Measurements from ENCODE around the gene PDE6H. TPM values are rescaled to one million over a fixed set of nuclear protein-coding genes. Genes with fewer than 3 reads are reported as not detected.

PDE6H gene
- total and polyA plus RNA-seq, 10 of the 15 experiments (the other 5 are each of a cell fraction or from before 2014, with no cell fraction given), result 0.16 TPM; not detected in 9

DNA sequence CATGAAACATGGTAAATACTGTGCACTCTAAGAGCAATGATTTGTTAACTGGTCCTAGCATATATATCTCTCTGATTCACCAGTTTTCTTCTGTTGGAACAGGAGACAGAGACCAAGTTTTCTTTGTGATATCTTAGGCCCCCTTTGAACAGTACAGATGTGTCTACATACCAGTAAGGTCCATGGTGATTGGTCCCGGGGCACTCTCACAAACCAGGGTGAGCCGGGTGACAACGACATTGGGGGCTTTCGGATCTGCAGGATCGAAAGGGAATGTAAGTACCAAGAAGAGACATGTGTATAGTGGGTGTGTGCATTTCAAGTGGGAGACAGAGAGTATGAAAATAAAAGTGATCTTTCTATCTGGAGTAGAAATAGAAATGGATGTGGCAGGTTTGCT is 23.2 kb upstream of the PDE6H start:
- peak overlapping the region; percentile 2; the same call in 1 of the 2 replicates for H3K4me3 ChIP-seq
- in situ Hi-C loops (cut with MboI), result loop anchor here (10.0 to 25.0 kb wide), 3 partner anchors 175 to 562 kb away; a partner anchor contains a TSS
- no peak for FAIRE-seq
- TF ChIP-seq, protein P1, sequence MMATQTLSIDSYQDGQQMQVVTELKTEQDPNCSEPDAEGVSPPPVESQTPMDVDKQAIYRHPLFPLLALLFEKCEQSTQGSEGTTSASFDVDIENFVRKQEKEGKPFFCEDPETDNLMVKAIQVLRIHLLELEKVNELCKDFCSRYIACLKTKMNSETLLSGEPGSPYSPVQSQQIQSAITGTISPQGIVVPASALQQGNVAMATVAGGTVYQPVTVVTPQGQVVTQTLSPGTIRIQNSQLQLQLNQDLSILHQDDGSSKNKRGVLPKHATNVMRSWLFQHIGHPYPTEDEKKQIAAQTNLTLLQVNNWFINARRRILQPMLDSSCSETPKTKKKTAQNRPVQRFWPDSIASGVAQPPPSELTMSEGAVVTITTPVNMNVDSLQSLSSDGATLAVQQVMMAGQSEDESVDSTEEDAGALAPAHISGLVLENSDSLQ (IDR thresholded peaks at IDR 0.05), result no peak
- TF ChIP-seq, protein P2, sequence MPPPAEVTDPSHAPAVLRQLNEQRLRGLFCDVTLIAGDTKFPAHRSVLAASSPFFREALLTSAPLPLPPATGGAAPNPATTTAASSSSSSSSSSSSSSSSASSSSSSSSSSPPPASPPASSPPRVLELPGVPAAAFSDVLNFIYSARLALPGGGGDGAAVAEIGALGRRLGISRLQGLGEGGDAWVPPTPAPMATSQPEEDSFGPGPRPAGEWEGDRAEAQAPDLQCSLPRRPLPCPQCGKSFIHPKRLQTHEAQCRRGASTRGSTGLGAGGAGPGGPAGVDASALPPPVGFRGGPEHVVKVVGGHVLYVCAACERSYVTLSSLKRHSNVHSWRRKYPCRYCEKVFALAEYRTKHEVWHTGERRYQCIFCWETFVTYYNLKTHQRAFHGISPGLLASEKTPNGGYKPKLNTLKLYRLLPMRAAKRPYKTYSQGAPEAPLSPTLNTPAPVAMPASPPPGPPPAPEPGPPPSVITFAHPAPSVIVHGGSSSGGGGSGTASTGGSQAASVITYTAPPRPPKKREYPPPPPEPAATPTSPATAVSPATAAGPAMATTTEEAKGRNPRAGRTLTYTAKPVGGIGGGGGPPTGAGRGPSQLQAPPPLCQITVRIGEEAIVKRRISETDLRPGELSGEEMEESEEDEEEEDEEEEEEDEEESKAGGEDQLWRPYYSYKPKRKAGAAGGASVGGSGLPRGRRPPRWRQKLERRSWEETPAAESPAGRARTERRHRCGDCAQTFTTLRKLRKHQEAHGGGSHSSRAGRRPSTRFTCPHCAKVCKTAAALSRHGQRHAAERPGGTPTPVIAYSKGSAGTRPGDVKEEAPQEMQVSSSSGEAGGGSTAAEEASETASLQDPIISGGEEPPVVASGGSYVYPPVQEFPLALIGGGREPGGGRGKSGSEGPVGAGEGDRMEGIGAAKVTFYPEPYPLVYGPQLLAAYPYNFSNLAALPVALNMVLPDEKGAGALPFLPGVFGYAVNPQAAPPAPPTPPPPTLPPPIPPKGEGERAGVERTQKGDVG (CRISPR knock-in tag; IDR thresholded peaks at IDR 0.05), result 0 out of 2 replicates have a peak, but pooled peaks have one; percentile 12
- TF ChIP-seq, protein P3, sequence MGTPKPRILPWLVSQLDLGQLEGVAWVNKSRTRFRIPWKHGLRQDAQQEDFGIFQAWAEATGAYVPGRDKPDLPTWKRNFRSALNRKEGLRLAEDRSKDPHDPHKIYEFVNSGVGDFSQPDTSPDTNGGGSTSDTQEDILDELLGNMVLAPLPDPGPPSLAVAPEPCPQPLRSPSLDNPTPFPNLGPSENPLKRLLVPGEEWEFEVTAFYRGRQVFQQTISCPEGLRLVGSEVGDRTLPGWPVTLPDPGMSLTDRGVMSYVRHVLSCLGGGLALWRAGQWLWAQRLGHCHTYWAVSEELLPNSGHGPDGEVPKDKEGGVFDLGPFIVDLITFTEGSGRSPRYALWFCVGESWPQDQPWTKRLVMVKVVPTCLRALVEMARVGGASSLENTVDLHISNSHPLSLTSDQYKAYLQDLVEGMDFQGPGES (IDR thresholded peaks at IDR 0.05), result no peak
- TF ChIP-seq, protein P4, sequence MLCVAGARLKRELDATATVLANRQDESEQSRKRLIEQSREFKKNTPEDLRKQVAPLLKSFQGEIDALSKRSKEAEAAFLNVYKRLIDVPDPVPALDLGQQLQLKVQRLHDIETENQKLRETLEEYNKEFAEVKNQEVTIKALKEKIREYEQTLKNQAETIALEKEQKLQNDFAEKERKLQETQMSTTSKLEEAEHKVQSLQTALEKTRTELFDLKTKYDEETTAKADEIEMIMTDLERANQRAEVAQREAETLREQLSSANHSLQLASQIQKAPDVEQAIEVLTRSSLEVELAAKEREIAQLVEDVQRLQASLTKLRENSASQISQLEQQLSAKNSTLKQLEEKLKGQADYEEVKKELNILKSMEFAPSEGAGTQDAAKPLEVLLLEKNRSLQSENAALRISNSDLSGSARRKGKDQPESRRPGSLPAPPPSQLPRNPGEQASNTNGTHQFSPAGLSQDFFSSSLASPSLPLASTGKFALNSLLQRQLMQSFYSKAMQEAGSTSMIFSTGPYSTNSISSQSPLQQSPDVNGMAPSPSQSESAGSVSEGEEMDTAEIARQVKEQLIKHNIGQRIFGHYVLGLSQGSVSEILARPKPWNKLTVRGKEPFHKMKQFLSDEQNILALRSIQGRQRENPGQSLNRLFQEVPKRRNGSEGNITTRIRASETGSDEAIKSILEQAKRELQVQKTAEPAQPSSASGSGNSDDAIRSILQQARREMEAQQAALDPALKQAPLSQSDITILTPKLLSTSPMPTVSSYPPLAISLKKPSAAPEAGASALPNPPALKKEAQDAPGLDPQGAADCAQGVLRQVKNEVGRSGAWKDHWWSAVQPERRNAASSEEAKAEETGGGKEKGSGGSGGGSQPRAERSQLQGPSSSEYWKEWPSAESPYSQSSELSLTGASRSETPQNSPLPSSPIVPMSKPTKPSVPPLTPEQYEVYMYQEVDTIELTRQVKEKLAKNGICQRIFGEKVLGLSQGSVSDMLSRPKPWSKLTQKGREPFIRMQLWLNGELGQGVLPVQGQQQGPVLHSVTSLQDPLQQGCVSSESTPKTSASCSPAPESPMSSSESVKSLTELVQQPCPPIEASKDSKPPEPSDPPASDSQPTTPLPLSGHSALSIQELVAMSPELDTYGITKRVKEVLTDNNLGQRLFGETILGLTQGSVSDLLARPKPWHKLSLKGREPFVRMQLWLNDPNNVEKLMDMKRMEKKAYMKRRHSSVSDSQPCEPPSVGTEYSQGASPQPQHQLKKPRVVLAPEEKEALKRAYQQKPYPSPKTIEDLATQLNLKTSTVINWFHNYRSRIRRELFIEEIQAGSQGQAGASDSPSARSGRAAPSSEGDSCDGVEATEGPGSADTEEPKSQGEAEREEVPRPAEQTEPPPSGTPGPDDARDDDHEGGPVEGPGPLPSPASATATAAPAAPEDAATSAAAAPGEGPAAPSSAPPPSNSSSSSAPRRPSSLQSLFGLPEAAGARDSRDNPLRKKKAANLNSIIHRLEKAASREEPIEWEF (IDR thresholded peaks at IDR 0.05; ENCODE audit: insufficient replicate concordance, low read depth, low read length), result no peak
- TF ChIP-seq IRF4 (IDR thresholded peaks at IDR 0.05; ENCODE audit: low read depth, low read length) (no peak), MEF2A (IDR thresholded peaks at IDR 0.05; ENCODE audit: insufficient read depth, low read depth, low read length) (no peak), BACH1 (IDR thresholded peaks at IDR 0.05; ENCODE audit: borderline replicate concordance) (no peak)

More for the DNA sequence above, 23.2 kb upstream of the PDE6H start:
- ChIA-PET POLR2A (interaction anchor here (2.2 kb wide), 1 partner anchor 9 kb away, joined by 20 read pairs; no protein-coding TSS in a partner anchor), RAD21 (ENCODE audit: unreplicated experiment) (interaction anchor here (2.9 to 3.0 kb wide), 2 partner anchors 8 to 12 kb away, joined by 16 to 24 read pairs; partner anchors contain the start of gene ARHGDIB), CTCF (no interaction called here), SMC1A (ENCODE audit: uncharacterized antibody, unreplicated experiment) (interaction anchor here (1.8 to 3.4 kb wide), 5 partner anchors 9 to 179 kb away, joined by 7 to 33 read pairs (median 13); partner anchors contain the start of genes ARHGDIB and ERP27)
- peak overlapping the region; percentile 86; the same call in 1 of the 2 replicates for H3K9ac ChIP-seq (ENCODE audit: control insufficient read depth, insufficient read depth, low read length)
- H3K36me3 ChIP-seq (ENCODE audit: control insufficient read depth in 2 of 2, insufficient read depth in 2 of 2, low read length in 1 of 2), result peaks cover 9 to 45% of the 10 kb centered on the region in 2 experiments
- ATAC-seq (no peak), DNase-seq (ENCODE audit: low read depth, low spot score) (no peak)
- H4K20me1 ChIP-seq (ENCODE audit: control insufficient read depth, insufficient read depth), result no peaks in the 10 kb centered on the region
- no peak overlapping the region for H2AFZ ChIP-seq (ENCODE audit: control insufficient read depth, low read depth, low read length)
- H3K27ac ChIP-seq (ENCODE audit: control insufficient read depth, insufficient read depth), result peak overlapping the region; percentile 100
- peaks cover 82% of the 10 kb centered on the region for H3K79me2 ChIP-seq (ENCODE audit: control insufficient read depth, insufficient read depth, low read length)
- H3K9me3 ChIP-seq (replicated peaks; ENCODE audit: control insufficient read depth, insufficient read depth, low read length), result no peaks in the 10 kb centered on the region
- no TSS peak for BruUV-seq (replicated peaks)
- peak overlapping the region; percentile 85 for H3K4me2 ChIP-seq (ENCODE audit: control insufficient read depth, insufficient read depth)
- peaks cover 53% of the 10 kb centered on the region for H3K4me1 ChIP-seq (ENCODE audit: control insufficient read depth, insufficient read depth, low read length)
- WGBS (ENCODE audit: insufficient coverage, insufficient replicate concordance, low lambda C conversion rate, missing lambda C conversion rate), result 89% methylated on average over 5 of the region's 5 CpGs
- H3K27me3 ChIP-seq (replicated peaks in 1 of 2; ENCODE audit: control insufficient read depth in 2 of 2, insufficient read depth in 2 of 2, low read length in 1 of 2), result no peaks in the 10 kb centered on the region
- intact Hi-C loops (cut with micrococcal nuclease; ENCODE audit: unreplicated experiment), result loop anchor here (5.0 to 10.0 kb wide), 4 partner anchors 38 to 835 kb away; partner anchors contain the start of gene EPS8
